Measurements from ENCODE around the gene FHDC1.
"Not testable (repeated sequence)": the region's sequence is repeated elsewhere in the genome, so short reads cannot be mapped to it uniquely, and the experiment has no call there.

FHDC1 gene, protein sequence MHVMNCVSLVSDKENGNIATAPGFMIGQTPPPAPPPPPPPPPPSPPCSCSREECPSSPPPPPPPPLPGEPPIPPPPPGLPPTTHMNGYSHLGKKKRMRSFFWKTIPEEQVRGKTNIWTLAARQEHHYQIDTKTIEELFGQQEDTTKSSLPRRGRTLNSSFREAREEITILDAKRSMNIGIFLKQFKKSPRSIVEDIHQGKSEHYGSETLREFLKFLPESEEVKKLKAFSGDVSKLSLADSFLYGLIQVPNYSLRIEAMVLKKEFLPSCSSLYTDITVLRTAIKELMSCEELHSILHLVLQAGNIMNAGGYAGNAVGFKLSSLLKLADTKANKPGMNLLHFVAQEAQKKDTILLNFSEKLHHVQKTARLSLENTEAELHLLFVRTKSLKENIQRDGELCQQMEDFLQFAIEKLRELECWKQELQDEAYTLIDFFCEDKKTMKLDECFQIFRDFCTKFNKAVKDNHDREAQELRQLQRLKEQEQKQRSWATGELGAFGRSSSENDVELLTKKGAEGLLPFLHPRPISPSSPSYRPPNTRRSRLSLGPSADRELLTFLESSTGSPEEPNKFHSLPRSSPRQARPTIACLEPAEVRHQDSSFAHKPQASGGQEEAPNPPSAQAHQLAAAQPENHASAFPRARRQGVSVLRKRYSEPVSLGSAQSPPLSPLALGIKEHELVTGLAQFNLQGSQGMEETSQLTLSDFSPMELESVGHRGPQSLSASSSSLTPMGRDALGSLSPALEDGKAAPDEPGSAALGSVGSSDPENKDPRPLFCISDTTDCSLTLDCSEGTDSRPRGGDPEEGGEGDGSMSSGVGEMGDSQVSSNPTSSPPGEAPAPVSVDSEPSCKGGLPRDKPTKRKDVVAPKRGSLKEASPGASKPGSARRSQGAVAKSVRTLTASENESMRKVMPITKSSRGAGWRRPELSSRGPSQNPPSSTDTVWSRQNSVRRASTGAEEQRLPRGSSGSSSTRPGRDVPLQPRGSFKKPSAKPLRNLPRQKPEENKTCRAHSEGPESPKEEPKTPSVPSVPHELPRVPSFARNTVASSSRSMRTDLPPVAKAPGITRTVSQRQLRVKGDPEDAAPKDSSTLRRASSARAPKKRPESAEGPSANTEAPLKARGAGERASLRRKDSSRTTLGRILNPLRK

DNA sequence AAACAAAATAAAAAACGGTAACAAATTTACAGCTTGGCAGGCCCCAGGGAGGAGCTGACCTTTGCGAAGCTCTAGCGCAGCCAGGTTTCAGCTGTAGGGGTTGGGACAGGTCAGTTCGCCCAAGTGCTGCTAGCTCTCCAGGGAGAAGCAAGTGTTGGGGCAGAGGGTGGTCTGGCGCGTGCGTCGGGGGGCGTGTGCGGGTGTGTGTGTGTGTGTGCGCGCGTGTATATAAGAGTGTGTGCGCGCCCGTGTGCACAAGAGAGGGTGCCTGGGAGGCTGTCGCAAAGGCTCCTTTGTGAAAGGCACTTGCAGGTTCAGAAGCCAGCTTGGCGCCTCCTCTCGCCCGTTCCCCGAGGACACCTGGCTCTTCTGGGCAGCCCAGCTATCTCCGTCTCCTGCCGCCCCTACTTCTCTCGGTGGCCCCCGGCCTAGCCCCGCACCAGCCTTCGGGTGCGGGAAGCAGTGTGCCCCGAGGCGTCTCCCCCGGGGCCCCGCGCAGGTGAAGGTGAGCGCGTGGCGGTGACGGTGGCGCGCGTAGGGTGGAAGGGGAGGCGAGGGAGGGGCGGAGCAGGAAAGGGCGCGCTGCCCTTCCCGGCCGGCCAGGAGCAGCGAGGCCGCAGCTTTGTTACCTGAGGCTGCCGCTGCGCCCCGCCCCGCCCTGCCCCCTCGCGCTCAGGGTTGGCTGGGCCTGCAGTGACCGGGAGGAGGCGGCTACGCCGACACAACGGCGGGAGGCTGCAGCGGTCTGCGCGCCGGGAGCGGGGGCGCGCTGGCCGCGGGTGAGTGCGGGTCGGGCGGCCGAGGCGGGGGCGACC, at the start of gene FHDC1:
TSS of gene FHDC1 (plus strand) at position 693 of the 815 bp plus-strand sequence. CDS start 6,735 bp downstream, outside the sequence.
- DNase-seq: peak; percentile 51

DNA sequence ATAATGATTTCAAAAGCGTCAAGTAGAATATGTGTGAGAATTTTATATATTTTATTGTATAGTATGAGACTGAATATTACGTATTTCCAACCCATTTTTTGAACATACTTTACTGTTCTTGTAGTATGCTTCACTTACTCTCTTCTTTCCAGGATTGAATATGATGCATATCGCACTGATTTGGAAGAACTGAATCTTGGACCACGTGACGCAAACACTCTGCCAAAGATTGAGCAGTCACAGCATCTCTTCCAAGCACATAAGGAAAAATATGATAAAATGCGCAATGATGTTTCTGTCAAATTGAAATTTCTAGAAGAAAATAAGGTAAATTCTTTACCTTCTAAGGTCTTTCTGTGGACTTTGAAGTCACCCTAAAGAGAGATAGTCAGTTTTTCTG, 48.1 kb upstream of the FHDC1 start:
- no peak for DNase-seq

DNA sequence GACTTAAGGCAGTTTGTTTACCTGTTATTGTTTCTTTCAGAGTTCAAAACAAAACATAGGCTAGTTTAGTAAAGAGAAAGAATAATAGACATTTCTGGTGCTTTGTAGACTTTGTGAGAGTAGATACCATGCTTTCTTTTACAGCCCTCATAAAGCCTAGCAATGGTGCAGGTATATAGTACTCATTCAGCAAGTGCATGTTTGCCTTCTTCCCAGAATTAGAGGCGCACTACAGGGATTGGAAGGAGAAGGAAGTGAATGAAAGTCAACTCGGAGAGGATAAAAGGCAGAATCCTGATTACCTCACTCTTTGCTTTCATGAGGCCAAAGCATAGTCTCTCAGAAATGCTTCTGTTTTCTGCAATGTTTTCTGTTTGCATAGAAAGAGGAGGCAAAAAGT, 43.1 kb upstream of the FHDC1 start:
- DNase-seq: no peak

DNA sequence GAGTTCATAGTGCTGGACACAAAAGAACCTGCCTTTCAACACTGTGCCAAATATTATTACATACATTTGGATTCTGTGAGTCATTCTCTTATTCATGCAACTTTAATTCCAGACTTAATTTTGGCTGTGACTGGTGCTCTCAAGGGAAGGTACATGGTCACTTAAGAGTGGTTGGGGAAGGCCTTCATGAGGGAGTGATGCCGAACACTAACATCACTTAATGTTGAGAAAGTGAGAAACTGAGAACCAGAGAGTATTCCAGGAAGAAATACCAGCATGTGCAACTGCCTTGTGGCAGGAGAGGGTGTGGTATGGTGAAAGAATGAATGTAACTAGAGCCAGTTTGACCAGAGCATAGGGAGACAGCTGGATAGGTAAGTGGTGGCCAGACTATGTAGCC, 41.5 kb upstream of the FHDC1 start:
- no peak for DNase-seq

DNA sequence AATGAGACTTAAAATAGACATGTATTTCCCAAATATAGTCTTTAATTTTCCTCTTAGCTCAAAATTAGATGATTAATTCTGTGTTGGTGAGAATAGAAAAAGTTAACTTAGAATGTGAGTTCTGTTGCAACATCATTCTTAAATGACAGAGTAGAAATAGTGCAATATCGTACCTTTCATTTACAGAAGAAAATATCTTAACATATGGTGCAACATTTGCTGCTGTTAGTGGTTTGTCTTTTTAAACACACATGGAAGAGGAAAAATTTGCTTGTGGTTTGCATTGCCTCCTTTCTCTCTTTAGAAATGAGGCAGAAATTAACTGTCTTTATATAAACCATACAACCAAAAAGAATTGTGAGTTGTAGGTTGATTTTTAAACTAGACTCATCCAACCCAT, 39.3 kb upstream of the FHDC1 start:
- DNase-seq: no peak

DNA sequence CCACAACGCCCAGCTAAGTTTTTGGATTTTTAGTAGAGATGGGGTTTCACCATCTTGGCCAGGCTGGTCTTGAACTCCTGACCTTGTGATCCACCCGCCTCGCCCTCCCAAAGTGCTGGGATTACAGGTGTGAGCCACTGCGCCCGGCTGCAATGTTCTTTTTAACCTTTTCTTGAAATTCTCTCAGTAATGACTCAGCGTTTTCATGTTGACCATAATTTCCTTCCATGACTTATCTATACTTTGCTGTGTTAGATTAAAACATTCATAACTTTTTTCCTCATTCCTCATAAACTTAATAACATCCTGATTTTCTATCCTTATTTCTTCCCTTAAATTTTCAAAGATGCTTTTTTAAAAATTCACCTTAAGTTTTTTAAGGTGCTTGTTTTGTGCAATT, 38.0 kb upstream of the FHDC1 start:
- not testable (repeated sequence) for DNase-seq

DNA sequence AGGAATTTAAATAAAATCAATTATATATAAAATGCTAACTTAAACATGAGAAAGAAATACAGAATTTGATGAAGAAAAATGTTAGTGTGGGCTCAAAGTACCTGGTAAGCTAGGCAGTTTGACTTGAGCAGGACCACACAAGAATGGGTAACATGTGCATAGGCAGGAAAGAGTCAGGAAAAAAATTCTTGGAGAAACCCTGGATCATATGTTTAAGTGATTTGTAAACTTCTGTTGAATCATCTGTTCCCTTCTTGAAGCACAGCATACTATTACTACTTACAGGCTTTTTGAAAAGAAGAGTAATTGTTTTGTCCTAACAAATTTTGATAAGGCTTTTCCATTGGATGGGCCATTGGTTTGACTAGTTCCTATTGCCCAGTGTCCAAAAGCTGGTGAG, 37.5 kb upstream of the FHDC1 start:
- DNase-seq: no peak

DNA sequence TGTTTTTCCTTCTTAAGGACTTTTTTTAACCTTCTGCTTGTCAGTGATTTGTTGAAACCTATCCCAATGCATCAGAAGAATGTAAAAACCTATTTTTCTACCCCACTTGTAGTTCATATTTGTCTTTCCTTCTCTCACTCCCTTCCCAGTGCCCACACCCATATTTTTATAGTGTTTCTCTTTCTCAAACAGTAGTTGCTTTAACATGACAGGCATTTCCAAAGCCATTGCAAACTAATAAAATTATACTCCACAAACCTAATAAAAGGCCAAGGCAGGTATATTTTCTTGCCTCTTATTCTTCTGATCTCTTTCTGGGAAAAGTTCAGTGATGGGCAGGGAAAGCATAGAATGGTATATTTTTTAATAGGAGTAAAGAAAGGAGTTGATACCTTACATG, 35.7 kb upstream of the FHDC1 start:
- DNase-seq: no peak

DNA sequence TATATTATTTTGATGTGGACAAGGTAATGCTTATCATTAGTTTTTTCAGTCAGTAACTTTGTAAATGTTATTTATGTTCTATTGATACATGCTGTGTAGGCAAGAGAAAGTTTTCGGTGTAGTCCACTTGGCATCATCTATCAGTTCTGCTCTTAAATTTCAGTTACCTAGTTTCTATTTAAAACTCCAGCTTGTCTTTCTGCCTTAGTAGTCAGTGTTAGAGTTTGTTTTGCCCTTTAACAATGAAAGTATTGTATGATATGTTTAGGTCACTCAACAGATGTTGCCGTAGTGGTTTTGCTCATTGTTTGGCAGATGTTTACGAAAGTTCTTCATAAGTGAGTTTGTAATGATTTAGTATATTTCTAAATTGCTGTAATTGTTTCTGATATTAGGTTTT, 34.9 kb upstream of the FHDC1 start:
- DNase-seq: no peak

DNA sequence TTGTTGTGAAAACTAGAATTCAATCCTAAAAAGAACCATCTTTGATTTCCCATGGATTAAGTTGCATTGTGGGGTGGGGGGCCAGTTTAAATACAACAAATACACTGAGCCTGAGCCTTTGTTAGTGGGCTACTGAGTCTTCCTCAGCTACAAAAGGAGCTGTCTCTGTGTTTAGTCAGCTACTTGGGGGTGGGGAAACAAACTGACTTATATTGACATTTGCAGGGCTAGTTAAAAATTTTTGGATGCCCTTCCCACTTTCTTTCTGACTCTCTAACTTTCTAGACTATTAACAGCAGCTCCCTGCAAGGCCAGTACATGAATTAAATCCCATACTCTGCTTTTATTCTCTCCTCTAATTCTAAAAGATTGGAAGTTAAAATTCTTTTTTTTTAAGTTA, 32.5 kb upstream of the FHDC1 start:
- DNase-seq: no peak

DNA sequence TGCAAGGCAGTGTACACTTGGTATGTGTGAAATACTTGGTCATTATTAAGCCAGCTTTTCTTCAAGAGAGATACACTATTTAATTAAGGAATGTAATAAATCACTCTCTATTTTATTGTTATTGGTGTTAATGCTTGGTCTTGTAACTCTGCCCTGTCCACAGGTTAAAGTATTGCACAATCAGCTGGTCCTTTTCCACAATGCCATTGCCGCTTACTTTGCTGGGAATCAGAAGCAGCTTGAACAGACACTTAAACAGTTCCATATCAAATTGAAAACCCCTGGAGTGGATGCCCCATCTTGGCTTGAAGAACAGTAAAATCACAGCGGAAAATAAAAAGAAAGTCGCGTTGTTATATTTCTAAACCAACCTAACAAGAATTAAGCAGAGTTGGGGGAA, 26.2 kb upstream of the FHDC1 start:
- DNase-seq: no peak

DNA sequence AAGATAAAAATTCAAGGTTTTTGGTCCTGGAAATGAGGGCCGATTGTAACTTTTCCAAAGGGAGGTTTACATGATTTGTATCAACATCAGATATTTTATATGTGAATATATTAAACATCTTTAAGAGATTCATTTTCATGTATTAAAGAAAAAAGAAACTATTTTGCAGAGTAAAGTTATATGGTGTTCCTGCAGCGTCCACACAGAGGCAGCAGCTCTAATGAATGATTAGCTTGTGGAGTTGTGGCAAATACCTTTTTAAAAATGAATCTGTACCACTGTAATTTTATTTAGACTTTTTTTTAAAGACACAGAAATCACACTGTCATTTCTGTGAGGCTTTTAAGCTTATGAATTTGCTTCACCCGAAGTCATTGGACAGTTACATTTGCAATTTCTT, 25.6 kb upstream of the FHDC1 start:
- DNase-seq: no peak

DNA sequence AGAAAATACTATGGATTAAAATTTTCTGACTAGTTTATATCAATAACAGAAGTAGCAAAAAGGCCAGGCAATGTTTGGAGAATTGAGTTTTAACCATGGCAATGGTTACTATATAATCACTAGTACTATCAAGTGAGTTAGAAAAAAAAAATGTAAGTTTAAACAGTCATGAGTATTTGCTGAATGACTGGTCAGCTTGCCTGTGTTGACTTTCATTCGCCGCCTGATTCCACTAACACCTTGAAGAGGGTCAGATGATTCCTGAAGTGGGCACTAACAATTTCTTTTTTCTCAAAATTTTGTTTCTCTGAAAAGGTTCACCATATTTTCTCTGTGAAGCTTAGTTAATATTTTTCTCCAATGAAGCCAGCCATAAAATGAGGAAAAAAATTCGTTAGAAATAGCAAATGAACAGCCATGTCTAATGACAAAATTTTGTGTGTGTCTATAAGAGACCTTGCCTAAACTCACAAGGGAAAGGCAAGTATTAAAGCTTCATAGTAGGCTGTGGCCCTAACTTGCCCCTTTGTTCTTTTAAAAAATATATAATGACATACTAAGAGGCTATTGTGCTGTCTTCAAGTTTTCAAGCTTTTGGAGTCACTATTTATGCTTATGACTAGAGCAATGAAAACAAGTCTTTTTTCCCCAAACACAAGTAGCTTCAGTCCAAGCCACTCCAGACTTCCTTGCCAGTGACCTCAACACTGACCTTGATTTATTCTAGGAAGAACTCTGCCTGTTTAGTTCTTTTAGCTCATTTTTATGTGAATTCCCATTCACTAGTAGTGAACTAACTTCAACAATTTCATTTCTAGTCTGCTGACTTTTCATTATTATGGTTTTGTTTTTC, 18.4 kb upstream of the FHDC1 start:
- no peak for DNase-seq

DNA sequence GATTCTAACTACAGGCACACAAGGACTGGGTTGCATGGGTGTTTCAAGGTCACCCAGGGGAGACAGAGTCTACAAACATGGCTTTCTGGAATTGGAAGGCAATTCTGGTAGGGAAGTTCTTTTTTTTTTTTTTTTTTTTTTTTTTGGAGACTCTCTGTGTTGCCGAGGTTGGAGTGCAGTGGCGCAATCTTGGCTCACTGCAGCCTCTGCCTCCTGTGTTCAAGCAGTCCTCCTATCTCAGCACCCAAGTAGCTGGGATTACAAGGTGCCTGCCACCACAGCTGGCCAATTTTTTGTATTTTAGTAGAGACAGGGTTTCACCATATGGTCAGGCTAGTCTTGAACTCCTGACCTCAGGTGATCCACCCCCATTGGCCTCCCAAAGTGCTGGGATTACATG, 16.3 kb upstream of the FHDC1 start:
- DNase-seq: no peak

DNA sequence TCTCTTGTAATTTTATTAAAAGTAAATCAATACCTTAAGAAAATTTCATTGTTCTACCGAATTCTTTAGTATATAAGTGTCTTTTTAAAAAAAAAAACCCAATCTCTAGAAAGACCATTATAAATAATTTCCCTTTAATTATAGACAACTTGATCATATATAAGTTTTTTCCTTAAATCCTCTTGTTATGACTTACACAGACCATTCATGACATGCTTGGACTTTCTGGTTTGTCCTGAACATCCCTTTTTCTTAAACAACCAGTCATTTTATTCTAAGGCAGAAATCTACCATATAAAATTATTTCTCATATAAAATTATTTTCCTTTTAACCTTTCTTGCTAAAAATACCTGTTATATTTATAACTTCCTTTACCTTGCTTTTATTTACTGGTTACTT, 15.4 kb upstream of the FHDC1 start:
- DNase-seq: no peak

DNA sequence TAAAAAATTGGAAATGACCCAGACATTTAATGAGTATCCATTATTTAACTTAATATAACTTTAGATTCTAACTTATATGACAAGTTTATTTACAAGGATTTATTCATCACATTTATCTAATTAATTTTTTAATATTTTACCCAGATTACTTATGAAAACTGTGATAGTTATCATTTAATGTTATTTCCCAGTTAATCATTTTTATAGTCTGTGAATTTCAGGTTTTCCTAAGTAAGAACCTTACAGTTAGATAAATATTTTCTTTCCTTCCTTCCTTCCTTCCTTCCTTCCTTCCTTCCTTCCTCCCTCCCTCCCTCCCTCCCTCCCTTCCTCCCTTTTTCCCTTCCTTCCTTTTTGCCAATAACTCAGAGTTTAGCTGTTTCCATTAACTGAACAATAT, 14.8 kb upstream of the FHDC1 start:
- no peak for DNase-seq

DNA sequence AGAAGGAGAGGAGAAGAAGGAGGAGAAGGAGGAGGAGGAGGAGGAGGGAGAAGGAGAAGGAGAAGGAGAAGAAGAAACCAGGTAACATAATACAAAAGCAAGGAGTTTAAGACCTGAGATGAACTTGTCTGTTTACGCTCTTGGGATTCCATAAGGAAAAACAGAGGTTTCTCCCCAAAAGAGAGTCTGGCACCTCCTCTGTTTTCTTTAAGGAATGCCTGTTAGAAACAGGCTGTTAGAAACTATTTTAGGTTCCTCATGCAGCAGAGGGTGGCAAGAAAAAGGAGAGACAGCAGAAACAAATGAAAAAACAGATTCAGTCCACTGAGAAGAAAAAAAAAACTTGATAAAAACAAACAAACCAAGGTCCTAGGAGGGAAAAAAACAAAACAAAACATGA, 10.3 kb upstream of the FHDC1 start:
- no peak for DNase-seq

DNA sequence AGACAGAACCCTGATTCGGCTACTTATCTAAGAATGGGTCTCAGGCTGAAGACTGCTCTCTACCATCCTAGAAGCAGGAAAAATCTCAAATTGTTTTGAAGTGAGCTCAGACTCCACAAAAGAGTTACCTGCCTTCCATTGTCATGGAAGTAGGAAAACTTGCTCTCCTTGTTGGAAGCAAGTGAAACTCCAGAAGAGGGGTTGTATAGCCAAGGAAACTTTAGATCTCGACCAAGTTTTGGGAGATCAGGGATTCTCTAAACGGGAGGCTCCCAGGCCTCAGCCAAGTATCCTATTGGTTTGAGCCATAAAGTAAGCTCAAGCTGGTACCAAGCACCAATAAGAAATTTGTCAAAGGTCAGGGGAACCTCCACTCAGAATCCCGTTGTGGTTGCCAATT, 9.2 kb upstream of the FHDC1 start:
- no peak for DNase-seq

DNA sequence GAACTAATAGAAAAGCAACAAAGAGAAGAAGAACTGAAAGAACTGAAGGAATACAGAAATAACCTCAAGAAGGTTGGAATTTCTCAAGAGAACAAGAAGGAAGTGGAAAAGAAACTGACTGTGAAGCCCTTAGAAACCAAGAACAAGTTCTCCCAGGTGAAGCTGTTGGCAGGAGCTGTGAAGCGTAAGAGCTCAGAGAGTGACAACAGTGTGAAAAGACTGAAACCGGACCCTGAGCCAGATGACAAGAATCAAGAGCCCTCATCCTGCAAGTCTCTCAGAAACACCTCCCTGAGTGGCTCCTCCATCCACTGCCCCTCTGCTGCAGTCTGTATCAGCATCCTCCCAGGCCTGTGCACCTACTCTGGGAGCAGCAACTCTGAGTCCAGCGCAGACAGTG, 8.4 kb upstream of the FHDC1 start:
- no peak for DNase-seq

DNA sequence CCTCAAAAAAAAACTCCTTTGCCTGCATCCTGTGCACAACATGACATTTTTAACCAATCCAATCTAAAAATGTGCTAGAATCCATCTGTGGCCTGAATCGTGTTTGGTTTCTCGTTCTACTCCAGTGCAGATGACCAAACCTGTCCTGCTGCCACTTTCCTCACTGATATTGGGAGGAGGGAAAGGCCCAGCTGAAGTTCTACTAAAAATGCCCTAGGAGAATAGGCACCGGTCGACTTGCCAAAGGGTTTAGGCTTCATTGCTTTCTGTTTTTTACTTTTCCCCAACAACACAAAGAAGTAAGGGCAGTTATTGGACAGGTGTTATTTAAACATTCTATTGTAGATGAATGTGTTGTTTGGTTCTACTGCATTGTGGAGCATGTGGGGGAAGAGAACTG, 7.8 kb upstream of the FHDC1 start:
- DNase-seq: no peak

DNA sequence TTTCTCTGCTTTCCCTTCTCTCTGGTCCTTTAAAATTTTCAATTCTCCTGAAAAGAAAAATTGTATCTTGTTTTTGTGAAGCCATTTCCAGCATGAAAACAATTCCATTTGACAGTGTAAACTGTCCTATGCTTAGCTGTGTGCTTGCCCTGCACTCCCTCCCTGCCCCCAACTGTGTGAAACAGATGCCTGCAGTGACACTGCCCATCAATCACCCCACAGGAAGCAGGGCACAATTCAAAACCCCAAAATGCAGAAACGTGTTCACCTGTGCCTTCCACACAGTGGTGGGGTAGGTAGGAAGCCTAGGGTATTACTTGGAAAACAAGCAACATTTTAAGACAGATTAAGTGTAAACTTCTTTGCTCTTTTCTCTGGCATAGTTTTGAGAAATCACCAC, 6.2 kb upstream of the FHDC1 start:
- DNase-seq: no peak

DNA sequence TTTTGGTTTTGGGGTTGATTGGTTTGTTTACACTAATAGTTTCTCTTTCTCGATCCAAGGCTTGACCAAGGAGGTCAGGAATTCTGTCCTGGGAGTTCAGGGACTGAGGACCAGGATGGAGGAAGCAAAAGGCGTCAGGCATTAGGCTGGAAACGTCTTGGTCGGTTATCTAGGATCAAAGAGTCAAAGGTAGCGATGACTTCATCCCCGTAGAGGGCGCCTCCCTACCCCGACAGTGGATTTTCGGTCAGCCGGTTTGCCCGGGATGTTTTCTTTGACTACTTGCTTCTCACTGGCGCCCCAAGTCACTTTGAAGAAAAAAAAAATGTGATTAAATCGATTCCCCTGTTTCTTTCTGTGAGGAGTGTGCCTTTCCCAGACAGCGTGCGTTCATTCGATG, 980 bp upstream of the FHDC1 start:
- DNase-seq: no peak

Measured in kidney glomerular epithelial cell (primary cell).